ENCODE measurements around the gene MAD1L1.
"Not testable (repeated sequence)": the region's sequence is repeated elsewhere in the genome, so short reads cannot be mapped to it uniquely, and the experiment has no call there.

The MAD1L1 gene

GRCh38 chr7:2038931-2039728 is 193.6 kb downstream of the MAD1L1 start:
- no peak for DNase-seq

GRCh38 chr7:2037808-2038522 is 194.8 kb downstream of the MAD1L1 start:
- no peak for DNase-seq

DNA sequence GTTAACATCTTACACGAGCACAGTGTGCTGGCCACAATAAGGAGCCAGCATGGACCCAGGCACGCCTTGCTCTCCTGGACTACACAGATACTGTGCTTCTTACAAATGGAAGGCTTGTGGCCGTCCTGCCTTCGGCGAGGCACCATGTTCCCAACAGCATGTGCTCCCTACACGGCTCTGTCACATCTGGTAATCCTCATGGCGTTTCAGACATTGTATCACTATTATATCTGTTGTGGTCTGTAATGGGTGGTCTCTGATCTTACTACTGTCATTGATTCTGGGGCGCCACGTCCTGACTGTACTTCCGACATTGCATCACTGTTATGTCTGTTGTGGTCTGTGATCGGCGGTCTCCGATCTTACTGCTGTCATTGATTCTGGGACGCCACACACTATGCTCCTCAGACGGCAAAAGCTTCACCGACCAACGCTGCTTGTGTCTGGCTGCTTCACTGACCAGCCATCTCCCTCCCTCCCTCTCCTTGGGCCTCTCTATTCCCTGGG is 195.4 kb downstream of the MAD1L1 start:
- DNase-seq: no peak

- DNase-seq: no peak
These were observed 196.0 kb downstream of the MAD1L1 start for GRCh38 chr7:2036786-2037185.

DNA sequence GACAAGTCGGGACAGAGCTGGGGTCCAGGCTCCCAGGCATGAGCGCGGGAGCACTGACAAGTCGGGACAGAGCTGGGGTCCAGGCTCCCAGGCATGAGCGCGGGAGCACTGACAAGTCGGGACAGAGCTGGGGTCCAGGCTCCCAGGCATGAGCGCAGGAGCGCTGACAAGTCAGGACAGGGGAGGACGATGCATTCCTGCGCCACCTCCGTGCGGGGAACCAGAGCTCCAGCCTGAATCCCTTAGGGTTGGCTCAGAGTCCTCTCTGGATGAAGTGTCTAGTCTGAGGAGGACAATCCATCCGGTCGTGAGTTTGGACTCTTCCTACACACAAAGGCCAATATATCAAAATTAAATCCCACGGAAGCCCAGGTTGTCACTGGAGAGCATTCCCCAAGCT is 196.5 kb downstream of the MAD1L1 start:
- not testable (repeated sequence) for DNase-seq

- DNase-seq: no peak
These were observed 198.2 kb downstream of the MAD1L1 start for GRCh38 chr7:2034291-2035201.

DNA sequence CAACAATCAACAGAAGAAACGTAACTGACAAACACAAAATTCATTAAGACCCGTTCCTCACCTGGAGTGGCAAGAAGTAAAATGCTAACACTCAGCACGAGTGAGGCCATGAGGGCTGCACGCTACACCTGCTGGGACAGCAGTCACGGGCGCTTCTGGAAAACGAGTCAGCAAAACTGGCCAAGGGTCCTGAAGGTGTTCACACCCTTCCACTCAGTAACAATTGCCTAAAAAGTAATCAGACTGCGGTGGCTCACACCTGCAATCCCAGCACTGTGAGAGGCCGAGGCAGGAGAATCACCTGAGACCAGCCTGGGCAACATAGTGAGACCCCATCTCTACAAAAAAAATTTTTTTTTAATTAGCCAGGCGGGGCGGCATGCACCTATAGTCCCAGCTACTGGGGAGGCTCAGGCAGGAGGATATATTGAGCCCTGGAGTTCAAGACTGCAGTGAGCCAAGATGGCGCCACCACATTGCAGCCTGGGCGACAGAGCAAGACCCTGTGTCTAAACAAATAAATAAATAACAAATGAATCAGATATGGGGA is 199.1 kb downstream of the MAD1L1 start:
- no peak for DNase-seq

GRCh38 chr7:2032876-2033407 is 199.8 kb downstream of the MAD1L1 start:
- DNase-seq: no peak

DNA sequence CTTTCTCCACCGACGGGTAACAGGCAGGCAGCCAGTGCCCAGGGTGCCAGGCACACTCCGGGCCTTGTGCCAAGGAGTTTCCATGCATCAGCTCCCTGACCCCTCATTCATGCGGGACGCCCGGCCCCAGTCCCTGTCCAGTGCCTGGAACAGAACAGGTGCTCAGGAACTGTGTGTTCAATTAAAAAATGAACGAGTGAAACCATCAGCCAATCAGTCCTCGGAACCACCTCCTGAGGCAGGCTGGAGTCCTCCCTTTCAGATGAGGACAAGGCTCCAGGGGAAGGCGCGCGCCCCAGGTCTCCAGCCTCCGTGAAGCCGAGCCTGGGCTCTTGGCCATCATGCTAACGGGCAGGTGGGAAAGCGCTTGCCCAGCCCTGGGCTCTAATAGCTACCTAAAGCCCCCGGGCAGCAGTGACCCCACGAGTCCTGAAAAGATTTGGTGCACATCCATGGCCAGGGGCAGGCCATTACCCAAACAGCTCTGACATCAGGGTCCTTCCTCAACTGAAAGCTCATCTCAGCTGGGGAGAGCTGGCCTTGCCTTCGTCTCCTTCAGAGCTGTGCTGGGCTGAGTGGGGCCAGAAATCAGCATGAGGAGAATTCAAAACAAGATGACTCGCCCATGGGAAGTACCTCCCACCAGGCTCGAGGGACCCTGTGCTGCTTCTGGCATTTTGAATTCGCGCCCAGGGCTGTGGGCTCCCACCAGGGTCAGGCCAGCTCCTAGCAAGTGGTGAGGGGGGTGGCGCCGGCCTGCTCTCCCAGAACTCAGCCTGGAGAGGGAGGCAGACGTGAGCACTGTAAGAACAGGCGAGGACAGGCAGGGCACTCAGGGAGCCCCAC is 200.5 kb downstream of the MAD1L1 start:
- no peak for DNase-seq

GRCh38 chr7:2031451-2031845 is 201.3 kb downstream of the MAD1L1 start:
- DNase-seq: no peak

DNA sequence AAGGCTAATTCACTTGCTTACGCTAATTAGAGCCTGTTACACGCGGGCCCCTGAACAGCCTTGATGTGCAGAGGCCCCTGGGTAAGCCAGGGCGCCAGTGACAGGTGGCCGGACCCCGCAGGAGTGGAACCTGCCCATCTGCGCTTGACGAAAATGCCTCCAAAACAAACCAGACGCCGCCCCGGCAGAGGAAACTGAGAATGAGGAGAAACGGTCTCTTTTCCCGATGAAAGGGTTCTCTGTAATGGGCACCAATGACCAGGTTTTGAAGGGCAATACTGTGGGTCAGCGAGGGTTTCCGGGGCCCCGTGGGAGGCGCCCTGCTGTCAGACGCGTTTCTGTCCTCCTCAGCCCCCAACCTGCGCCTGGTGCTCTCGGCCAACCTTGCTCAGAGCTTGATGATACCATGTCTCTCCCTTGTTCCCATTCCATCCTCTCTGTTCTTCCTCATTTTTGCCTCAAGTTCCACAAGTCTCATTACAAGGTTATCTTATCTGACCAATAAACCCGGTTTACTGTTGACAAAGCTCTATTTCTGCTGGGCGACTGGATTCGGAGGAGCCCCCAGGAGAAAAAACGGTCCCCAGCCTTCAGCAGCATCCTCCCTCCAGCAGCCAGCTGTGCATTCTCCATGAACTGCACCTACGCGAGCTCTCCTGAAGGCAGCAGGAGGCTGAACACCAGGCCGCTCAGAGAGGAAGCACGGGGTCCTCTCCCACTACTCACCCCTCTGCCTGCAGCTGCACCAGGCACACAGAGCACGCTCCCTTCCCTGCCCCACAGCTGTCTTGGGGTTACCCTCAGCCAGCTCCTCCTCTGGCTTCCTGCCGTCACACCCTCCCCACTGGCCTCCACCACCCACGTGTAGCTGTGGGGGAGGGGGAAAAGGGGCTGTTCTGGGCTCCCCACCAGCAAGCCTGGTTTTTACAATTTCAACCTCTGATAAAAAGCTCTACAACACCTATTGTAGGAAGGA is 202.0 kb downstream of the MAD1L1 start:
- no peak for DNase-seq

DNA sequence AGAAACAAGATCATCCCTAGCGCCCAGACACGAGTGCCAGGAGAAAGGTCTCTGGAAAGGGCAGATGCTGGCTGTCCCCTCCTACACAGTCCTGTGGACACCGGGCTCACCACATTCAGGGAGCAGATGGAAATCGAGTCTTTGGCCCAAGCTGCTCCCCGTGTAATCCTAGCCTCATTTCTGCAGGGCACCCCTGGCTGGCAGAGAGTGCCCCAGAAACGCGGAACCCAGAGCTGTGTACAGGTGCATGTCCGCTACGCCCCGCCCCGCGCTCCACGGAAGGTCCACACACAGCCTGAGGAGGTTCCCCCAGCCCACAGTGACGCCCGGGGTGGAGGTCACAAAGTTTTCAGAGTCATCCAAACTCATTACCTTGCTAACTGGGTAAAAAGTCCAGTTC is 202.8 kb downstream of the MAD1L1 start:
- DNase-seq: no peak

DNA sequence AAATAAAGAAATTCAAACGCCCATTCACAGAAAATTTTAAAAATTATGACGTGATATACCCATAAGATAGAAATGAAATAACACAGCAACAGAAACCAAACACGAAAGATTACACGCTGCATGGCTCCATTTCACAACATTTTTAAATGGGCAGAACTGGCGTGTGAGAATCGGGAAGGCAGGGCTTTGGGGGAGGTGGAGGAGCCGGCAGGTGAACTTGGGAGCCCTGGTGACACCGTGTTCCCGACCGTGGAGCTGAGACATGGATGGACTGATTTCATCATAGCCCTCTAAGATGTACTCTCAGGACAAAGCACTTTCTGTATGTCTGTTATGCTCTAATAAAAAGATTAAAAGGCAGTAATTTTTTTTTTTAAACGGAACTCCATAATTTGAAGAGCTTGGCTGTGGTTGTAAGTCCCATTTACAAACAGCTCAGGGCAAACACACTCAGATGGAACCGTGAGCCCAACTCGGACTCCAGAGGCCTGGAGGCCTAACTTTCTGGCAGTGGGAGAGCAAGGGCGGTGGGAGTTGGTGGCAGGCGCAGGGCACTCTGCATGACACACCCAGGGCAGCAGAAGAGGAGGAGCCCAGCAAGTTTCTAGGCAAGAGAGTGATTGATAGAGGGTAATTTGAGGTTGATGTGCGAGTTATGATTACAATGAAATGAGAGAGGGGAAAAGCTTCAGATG is 203.4 kb downstream of the MAD1L1 start:
- DNase-seq: no peak

- no peak for DNase-seq
These were observed 204.0 kb downstream of the MAD1L1 start for GRCh38 chr7:2028733-2029132.

DNA sequence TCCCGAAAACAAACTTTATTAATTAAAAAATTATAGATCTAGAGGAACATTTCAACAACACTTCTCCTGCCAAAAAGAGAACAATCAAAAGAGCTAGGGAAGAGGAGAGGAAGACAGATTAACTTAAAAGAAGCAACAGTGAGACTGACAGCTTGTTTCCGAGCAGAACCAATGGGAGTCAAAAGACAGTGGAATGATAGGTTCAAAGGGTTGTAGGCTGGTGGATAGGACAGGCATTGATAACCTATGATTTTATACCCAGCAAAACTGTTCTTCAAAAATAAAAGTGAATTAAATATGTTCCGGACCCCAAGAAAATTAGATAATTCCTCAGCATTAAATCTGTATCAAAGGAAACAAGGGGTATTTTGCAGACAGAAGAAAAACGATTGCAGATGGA is 207.6 kb downstream of the MAD1L1 start:
- DNase-seq: no peak

GRCh38 chr7:2024567-2024918 is 208.2 kb downstream of the MAD1L1 start:
- DNase-seq: no peak

- no peak for DNase-seq
These were observed 208.7 kb downstream of the MAD1L1 start for GRCh38 chr7:2023877-2024566.

DNA sequence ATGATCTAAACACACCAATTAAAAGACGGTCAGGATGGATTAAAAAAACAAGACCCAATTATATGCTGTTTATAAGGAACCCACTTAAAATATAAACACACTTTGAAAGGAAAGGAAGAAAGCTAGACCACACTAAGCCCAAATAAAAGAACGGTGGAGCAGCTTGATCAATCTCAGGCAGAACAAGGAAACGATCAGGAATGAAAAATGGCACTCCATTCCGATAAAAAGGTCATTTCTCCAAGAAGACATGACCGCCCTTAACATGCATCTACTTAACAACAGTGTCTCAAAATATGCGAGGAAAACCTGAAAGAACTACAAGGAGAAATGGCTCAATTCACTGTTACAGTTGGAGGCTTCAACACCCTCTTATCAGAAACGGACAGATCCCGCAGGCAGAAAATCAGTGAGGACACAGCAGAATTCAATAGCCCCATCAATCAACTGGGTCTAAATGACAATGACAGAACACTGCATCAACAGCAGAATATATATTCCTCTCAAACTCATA is 210.0 kb downstream of the MAD1L1 start:
- DNase-seq: no peak

DNA sequence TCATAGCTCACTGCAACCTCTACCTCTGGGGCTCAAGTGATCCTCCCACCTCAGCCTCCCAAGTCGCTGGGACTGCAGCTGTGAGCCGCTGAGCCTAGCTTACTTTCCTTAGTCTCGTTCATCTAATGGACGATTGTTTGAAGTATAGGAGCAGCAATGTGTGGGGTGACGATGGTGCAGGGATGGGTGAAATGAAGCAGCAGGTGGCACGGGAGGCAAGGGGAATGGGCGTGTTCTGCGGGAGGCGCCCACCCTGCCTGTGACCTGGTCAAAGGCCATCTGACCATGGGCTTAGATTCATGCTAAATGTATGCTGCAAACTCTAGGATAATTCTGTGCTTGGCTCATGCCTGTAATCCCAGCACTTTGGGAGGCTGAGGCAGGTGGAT is 210.7 kb downstream of the MAD1L1 start:
- no peak for DNase-seq

Measured in NCI-H510A treated with DMSO at 0.1 percent for 48 hours (cell line).